Measurements from ENCODE around the gene ADGRF4.

DNA sequence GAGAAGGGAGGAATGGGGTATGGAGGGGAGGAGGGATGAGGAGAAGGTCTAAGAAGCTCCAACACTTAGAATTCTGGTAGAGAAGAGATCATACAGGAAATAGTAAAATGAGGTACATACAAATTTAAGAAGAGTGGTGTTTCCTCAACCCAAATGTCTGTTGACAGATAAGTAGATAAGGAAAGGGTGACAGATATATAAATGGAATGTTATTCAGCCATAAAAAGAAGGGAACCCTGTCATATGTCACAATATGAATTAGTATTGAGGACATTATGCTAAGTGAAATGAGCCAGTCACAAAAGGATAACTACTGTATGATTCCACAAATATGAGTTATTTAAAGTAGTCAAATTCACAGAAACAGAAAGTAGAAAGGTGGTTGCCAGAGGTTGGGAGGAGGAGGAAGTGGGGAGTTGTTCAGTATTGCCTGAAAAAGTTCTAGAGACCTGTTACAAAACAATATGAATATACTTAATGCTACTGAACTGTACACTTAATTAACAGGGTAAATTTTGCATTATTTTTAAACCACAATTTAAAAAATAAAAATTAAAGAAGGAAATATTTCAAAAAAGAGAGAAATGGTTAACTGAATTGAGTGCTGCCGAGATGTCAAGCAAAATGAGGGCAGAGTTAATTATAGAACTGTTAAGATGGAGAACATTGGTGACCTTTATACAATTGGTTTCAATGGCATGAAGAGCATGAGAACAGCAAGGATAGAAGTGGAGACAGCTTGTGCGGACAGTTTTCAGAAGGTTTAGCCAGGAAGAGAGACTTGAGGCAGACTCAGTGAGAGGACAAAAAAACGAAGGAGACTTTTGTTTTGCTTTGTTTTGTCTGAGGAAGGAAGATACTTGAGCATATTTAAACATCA, 47.6 kb upstream of the ADGRF4 start:
- TF ChIP-seq, protein P1, sequence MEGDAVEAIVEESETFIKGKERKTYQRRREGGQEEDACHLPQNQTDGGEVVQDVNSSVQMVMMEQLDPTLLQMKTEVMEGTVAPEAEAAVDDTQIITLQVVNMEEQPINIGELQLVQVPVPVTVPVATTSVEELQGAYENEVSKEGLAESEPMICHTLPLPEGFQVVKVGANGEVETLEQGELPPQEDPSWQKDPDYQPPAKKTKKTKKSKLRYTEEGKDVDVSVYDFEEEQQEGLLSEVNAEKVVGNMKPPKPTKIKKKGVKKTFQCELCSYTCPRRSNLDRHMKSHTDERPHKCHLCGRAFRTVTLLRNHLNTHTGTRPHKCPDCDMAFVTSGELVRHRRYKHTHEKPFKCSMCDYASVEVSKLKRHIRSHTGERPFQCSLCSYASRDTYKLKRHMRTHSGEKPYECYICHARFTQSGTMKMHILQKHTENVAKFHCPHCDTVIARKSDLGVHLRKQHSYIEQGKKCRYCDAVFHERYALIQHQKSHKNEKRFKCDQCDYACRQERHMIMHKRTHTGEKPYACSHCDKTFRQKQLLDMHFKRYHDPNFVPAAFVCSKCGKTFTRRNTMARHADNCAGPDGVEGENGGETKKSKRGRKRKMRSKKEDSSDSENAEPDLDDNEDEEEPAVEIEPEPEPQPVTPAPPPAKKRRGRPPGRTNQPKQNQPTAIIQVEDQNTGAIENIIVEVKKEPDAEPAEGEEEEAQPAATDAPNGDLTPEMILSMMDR (IDR thresholded peaks at IDR 0.05; ENCODE audit: low read depth, low read length, poor library complexity, severe bottlenecking): no peak
- no peak for TF ChIP-seq EZH2phosphoT487 (IDR thresholded peaks at IDR 0.05; ENCODE audit: borderline replicate concordance, low read length)
